Measurements from ENCODE around the gene SPG21.

DNA sequence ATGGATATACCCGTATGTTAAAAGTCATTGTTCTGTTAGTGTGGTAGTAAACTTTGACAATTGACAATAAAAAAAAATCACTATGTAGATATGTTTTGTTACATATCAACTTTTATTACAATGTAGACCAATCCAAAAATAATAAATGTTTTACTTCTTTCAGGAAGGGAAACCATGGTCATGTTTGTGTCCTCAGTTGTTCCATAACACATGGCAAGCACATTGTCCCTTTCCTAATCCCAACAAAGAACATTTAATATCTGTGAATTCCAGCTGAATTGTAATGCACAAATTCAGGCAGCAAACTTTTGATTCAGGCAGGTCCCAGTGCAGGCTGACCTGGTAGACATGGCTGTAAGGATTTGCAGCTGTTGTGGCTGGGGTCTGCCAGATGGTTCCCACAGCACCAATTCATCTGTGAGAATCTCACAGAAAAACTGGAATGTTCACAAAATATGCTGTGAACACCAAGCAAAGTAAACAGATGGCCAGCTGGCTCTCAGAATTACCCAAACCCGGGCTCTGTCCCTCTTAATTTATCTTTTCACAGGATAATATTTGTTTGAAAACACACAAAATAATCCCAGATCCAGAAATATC, 1.9 kb upstream of the SPG21 start:
- TF ChIP-seq, protein P1, sequence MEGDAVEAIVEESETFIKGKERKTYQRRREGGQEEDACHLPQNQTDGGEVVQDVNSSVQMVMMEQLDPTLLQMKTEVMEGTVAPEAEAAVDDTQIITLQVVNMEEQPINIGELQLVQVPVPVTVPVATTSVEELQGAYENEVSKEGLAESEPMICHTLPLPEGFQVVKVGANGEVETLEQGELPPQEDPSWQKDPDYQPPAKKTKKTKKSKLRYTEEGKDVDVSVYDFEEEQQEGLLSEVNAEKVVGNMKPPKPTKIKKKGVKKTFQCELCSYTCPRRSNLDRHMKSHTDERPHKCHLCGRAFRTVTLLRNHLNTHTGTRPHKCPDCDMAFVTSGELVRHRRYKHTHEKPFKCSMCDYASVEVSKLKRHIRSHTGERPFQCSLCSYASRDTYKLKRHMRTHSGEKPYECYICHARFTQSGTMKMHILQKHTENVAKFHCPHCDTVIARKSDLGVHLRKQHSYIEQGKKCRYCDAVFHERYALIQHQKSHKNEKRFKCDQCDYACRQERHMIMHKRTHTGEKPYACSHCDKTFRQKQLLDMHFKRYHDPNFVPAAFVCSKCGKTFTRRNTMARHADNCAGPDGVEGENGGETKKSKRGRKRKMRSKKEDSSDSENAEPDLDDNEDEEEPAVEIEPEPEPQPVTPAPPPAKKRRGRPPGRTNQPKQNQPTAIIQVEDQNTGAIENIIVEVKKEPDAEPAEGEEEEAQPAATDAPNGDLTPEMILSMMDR (IDR thresholded peaks at IDR 0.05), result no peak
- TF ChIP-seq POLR2A (IDR thresholded peaks at IDR 0.05) (no peak), EP300 (IDR thresholded peaks at IDR 0.05) (no peak), POLR2AphosphoS5 (IDR thresholded peaks at IDR 0.05) (peak in 1 of 4 donors; percentile 7)

Data from sigmoid colon (tissue), 4 donors.